Glomerular visceral epithelial cell (primary cell): ENCODE data around the gene TLCD3A.
"Not testable (repeated sequence)": the region's sequence is repeated elsewhere in the genome, so short reads cannot be mapped to it uniquely, and the experiment has no call there.

Source experiments
- DNase-seq: peaks from one replicate; pipeline ENCODE4 v3.0.0-alpha.2; 2016; ENCODE audit errors: extremely low spot score

Gene TLCD3A

DNA sequence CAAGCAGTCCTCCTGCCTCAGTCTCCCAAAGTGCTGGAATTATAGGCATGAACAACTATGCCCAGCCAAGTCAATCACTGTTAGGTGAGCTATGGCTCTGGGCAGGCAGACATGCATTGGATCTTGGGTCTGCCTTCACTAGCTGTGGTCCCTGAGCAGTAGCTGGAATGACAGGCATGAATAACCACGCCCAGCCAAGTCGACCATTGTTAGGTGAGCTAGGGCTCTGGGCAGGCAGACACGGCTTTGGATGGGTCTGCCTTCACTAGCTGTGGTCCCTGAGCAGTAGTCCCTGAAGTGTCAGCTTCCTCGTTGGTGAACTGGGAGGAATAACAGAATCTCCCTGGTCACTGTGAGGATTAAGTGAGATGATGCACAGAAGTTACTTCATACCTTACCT, 56.2 kb downstream of the TLCD3A start:
- DNase-seq: no peak

GRCh38 chr17:789160-789840, 56.9 kb downstream of the TLCD3A start:
- no peak for DNase-seq

GRCh38 chr17:789931-790873, 57.8 kb downstream of the TLCD3A start:
- DNase-seq: not testable (repeated sequence)

DNA sequence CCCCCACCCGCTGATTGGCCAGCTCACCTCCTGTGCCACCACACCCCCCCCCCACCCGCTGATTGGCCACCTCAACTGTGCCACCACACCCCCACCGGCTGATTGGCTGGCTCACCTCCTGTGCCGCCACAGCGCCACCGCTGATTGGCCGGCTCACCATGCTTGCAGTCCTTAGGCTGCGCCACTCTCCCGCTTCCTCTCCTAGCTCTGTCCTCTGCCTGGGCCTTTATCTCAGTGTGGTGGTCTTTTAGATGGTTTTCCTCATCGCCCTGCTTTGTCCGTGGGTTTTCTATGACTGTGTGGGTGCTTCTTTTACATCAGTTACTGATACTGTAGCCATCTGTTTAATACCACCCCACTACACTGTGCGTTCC, 58.5 kb downstream of the TLCD3A start:
- not testable (repeated sequence) for DNase-seq

- no peak for DNase-seq
Observed at GRCh38 chr17:791829-792228, 59.4 kb downstream of the TLCD3A start.

DNA sequence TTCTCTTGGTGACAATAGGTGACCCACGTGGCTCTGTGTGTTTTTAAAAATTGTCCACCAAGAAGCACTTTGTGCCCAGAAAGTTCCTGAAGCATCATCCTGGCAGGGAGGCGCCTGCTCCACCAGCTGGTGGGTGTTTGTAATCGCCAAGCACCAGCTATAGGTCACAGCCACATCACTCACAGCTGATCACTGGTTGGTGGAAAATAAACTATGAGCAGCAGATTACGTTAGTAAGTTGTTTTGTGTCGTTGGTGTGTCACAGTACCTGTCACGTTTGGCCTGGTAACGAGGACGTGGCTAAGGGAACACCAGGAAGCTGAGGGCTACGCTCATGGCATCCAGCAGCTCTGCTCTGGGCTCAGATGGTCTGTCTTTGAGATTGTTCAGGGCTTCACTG, 59.9 kb downstream of the TLCD3A start:
- DNase-seq: no peak
